Measurements from ENCODE around the gene HAL.

The HAL gene

DNA sequence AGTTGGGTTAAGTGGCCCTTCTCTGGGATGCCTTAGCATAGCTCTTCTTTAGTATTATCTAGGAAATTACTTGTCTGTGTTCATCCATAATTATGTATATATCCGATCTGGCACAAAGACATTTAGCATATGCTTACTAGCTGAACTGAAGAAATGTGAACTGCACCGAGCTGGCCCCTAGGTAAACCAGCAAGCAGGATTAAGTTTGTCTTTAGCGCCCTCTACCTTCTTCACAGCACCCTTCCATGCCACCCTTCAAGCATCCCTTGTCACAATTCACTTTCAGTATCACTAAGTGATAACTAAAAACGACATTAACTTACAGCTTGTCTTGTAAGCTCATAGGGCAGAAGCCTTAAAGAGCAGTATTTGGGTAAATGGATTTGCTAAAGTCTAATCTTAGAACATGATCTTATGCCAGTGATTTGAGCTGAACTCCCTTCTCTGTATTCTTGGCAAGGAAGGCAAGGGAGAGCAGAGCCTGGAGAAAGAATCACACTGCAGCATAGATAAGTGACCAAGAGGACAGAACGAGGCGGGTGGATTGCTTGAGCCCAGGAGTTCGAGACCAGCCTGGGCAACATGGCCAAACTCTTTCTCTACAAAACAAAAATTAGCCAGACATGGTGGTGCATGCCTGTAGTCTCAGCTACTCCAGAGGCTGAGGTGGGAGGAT, 2.6 kb upstream of the HAL start (continued):
- TF ChIP-seq GLIS1 (tag by site-specific recombination; IDR thresholded peaks at IDR 0.05) (no peak), ZNF791 (tag by site-specific recombination; IDR thresholded peaks at IDR 0.05) (no peak), ZNF426 (tag by site-specific recombination; IDR thresholded peaks at IDR 0.05) (no peak), ZNF654 (tag by site-specific recombination; IDR thresholded peaks at IDR 0.05; ENCODE audit: low read depth) (peak; percentile 75), ZNF335 (tag by site-specific recombination; conservative IDR thresholded peaks at IDR 0.05) (no peak), ZBTB20 (tag by site-specific recombination; IDR thresholded peaks at IDR 0.05) (no peak), ZNF701 (tag by site-specific recombination; IDR thresholded peaks at IDR 0.05) (no peak), ZNF391 (tag by site-specific recombination; IDR thresholded peaks at IDR 0.05; ENCODE audit: borderline replicate concordance, low read depth) (no peak), ZNF544 (tag by site-specific recombination; IDR thresholded peaks at IDR 0.05) (no peak), ZNF561 (tag by site-specific recombination; IDR thresholded peaks at IDR 0.05; ENCODE audit: borderline replicate concordance) (no peak), KLF7 (tag by site-specific recombination; IDR thresholded peaks at IDR 0.05; ENCODE audit: borderline replicate concordance) (no peak)
- TF ChIP-seq, protein P1, sequence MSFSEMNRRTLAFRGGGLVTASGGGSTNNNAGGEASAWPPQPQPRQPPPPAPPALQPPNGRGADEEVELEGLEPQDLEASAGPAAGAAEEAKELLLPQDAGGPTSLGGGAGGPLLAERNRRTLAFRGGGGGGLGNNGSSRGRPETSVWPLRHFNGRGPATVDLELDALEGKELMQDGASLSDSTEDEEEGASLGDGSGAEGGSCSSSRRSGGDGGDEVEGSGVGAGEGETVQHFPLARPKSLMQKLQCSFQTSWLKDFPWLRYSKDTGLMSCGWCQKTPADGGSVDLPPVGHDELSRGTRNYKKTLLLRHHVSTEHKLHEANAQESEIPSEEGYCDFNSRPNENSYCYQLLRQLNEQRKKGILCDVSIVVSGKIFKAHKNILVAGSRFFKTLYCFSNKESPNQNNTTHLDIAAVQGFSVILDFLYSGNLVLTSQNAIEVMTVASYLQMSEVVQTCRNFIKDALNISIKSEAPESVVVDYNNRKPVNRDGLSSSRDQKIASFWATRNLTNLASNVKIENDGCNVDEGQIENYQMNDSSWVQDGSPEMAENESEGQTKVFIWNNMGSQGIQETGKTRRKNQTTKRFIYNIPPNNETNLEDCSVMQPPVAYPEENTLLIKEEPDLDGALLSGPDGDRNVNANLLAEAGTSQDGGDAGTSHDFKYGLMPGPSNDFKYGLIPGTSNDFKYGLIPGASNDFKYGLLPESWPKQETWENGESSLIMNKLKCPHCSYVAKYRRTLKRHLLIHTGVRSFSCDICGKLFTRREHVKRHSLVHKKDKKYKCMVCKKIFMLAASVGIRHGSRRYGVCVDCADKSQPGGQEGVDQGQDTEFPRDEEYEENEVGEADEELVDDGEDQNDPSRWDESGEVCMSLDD (tag by site-specific recombination; IDR thresholded peaks at IDR 0.05): no peak
- TF ChIP-seq, protein P2, sequence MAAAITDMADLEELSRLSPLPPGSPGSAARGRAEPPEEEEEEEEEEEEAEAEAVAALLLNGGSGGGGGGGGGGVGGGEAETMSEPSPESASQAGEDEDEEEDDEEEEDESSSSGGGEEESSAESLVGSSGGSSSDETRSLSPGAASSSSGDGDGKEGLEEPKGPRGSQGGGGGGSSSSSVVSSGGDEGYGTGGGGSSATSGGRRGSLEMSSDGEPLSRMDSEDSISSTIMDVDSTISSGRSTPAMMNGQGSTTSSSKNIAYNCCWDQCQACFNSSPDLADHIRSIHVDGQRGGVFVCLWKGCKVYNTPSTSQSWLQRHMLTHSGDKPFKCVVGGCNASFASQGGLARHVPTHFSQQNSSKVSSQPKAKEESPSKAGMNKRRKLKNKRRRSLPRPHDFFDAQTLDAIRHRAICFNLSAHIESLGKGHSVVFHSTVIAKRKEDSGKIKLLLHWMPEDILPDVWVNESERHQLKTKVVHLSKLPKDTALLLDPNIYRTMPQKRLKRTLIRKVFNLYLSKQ (tag by site-specific recombination; IDR thresholded peaks at IDR 0.05; ENCODE audit: borderline replicate concordance): no peak
- TF ChIP-seq, protein P3, sequence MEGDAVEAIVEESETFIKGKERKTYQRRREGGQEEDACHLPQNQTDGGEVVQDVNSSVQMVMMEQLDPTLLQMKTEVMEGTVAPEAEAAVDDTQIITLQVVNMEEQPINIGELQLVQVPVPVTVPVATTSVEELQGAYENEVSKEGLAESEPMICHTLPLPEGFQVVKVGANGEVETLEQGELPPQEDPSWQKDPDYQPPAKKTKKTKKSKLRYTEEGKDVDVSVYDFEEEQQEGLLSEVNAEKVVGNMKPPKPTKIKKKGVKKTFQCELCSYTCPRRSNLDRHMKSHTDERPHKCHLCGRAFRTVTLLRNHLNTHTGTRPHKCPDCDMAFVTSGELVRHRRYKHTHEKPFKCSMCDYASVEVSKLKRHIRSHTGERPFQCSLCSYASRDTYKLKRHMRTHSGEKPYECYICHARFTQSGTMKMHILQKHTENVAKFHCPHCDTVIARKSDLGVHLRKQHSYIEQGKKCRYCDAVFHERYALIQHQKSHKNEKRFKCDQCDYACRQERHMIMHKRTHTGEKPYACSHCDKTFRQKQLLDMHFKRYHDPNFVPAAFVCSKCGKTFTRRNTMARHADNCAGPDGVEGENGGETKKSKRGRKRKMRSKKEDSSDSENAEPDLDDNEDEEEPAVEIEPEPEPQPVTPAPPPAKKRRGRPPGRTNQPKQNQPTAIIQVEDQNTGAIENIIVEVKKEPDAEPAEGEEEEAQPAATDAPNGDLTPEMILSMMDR (tag by site-specific recombination; IDR thresholded peaks at IDR 0.05): peak; percentile 59; the same call in 1 of the 2 replicates
- TF ChIP-seq, protein P4, sequence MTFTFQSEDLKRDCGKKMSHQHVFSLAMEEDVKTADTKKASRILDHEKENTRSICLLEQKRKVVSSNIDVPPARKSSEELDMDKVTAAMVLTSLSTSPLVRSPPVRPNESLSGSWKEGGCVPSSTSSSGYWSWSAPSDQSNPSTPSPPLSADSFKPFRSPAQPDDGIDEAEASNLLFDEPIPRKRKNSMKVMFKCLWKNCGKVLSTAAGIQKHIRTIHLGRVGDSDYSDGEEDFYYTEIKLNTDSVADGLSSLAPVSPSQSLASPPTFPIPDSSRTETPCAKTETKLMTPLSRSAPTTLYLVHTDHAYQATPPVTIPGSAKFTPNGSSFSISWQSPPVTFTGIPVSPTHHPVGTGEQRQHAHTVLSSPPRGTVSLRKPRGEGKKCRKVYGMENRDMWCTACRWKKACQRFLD (tag by site-specific recombination; IDR thresholded peaks at IDR 0.05): no peak

DNA sequence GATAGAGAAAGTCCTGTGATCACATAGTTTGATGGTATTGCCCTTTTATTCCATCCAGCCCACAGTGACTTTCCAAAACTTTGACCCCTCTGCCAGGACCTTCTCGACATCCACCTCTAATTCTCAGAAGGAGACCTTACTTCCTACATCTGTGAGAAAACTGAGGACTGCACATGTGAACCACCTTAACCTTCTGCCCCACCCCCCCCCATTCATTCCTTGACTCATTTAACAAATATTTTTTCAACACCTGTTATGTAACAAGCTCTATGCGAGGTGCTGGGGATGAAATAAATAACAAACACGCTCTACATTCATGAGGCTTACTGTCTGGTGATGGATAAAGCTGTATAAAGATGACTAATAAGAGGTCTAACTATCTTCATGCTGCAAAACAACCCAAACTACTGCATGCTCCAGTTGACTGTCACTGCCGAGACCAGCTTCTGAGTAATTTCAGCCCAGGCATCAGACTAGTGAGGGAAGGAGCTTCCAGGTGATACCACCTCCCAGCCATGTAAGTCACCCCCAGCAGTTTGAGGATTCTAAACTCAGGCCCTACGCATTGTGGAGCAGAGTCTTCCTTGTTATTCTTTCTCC, 1.9 kb upstream of the HAL start:
- CTCF ChIA-PET: interaction anchor here (0.6 to 5.6 kb wide), 35 partner anchors 9 to 1872 kb away, joined by 3 to 58 read pairs (median 5); partner anchors contain the start of genes AMDHD1 and CCDC38
- H3K36me3 ChIP-seq (ENCODE audit: control insufficient read depth in 2 of 2, insufficient read depth in 1 of 2, low read length in 2 of 2): peaks cover 15 to 27% of the 10 kb centered on the region in 2 experiments
- H3K4me1 ChIP-seq (ENCODE audit: control insufficient read depth, insufficient read depth, low read length): no peaks in the 10 kb centered on the region
- H3K9me3 ChIP-seq (ENCODE audit: control insufficient read depth, insufficient read depth, low read depth, low read length): no peaks in the 10 kb centered on the region
- POLR2A ChIA-PET: interaction anchor here (2.3 kb wide), 1 partner anchor 38 kb away, joined by 10 read pairs; the partner anchor contains the start of gene LTA4H
- no peak overlapping the region for H3K27ac ChIP-seq (ENCODE audit: extremely low read depth, low read depth, low read length)
- no peak overlapping the region for H3K4me3 ChIP-seq (ENCODE audit: low read depth, low read length)
- TF ChIP-seq OSR2 (tag by site-specific recombination; IDR thresholded peaks at IDR 0.05): no peak
- TF ChIP-seq, protein P5, sequence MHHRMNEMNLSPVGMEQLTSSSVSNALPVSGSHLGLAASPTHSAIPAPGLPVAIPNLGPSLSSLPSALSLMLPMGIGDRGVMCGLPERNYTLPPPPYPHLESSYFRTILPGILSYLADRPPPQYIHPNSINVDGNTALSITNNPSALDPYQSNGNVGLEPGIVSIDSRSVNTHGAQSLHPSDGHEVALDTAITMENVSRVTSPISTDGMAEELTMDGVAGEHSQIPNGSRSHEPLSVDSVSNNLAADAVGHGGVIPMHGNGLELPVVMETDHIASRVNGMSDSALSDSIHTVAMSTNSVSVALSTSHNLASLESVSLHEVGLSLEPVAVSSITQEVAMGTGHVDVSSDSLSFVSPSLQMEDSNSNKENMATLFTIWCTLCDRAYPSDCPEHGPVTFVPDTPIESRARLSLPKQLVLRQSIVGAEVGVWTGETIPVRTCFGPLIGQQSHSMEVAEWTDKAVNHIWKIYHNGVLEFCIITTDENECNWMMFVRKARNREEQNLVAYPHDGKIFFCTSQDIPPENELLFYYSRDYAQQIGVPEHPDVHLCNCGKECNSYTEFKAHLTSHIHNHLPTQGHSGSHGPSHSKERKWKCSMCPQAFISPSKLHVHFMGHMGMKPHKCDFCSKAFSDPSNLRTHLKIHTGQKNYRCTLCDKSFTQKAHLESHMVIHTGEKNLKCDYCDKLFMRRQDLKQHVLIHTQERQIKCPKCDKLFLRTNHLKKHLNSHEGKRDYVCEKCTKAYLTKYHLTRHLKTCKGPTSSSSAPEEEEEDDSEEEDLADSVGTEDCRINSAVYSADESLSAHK (tag by site-specific recombination; IDR thresholded peaks at IDR 0.05): no peak
- TF ChIP-seq ZNF664 (tag by site-specific recombination; IDR thresholded peaks at IDR 0.05): no peak
- TF ChIP-seq, protein P6, sequence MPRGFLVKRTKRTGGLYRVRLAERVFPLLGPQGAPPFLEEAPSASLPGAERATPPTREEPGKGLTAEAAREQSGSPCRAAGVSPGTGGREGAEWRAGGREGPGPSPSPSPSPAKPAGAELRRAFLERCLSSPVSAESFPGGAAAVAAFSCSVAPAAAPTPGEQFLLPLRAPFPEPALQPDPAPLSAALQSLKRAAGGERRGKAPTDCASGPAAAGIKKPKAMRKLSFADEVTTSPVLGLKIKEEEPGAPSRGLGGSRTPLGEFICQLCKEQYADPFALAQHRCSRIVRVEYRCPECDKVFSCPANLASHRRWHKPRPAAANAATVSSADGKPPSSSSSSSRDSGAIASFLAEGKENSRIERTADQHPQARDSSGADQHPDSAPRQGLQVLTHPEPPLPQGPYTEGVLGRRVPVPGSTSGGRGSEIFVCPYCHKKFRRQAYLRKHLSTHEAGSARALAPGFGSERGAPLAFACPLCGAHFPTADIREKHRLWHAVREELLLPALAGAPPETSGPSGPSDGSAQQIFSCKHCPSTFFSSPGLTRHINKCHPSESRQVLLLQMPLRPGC (tag by site-specific recombination; IDR thresholded peaks at IDR 0.05): no peak
- no peak for TF ChIP-seq ZNF548 (tag by site-specific recombination; IDR thresholded peaks at IDR 0.05)
